ENCODE data around the gene ZNF33B. TPM values are rescaled to one million over a fixed set of nuclear protein-coding genes. Genes with fewer than 3 reads are reported as not detected.
A peak's percentile ranks its signal among the peaks of the same experiment; 100 is the strongest.
"Not testable (repeated sequence)": the region's sequence is repeated elsewhere in the genome, so short reads cannot be mapped to it uniquely, and the experiment has no call there.

Gene ZNF33B
- total RNA-seq = 49.6 TPM

DNA sequence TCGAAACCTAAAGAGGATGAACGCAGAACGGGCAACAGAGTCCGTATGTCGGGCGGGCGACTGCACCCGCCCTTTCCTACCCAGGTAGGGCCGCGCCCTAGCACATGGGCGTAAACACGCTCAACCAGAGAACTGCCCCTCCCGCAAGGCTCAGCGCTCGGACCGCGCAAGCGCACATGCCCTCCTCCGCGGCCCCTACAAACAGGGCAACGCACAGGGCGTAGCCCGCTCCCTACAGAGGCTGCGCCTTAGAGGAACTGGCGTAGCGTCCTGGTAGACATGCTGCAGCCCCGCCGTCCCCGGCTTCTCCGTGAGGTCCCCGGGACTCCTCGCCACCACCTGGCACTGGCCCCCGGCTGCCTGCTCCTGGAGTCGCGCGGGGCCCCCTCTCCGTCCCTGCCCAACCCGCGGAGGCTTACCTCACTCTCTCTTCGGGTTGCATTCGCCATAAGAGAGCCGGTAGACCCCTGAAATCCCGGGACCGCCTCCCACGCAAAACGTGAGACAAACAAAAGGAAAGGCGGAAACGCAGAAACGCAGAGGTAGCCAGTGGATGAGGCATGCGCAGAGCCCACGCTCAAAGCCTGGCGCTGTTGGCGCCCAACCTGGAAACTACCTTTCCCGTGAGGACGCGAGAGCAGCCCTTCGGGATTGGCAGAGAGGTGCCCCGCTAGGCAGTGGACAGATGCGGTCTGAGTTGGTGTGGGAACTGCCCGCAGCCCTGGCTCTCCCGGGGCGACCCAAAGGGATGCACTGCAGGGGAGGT lies at the start of gene ZNF33B:
Gene ZNF33B, minus strand, starts transcription at position 516 of the 766 bp plus-strand sequence. CDS start 1,642 bp downstream, outside the sequence.
- DNase-seq = peak; percentile 90

- no peak for DNase-seq
Measured at GRCh38 chr10:42684517-42684916, 46.1 kb upstream of the ZNF33B start.

- no peak for DNase-seq
Measured at GRCh38 chr10:42680267-42680666, 41.9 kb upstream of the ZNF33B start.

DNA sequence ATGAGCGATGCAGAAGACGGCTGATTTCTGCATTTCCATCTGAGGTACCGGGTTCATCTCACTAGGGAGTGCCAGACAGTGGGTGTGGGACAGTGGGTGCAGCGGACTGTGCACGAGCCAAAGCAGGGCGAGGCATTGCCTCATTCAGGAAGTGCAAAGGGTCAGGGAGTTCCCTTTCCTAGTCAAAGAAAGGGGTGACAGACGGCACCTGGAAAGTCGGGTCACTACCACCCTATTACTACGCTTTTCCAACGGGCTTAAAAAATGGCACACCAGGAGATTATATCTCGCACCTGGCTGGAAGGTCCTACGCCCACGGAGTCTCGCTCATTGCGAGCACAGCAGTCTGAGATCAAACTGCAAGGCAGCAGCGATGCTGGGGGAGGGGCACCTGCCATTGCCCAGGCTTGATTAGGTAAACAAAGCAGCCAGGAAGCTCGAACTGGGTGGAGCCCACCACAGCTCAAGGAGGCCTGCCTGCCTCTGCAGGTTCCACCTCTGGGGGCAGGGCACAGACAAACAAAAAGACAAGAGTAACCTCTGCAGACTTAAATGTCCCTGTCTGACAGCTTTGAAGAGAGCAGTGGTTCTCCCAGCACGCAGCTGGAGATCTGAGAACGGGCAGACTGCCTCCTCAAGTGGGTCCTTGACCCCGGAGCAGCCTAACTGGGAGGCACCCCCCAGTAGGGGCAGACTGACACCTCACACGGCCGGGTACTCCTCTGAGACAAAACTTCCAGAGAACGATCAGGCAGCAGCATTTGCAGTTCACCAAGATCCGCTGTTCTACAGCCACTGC lies 27.0 kb upstream of the ZNF33B start:
- not testable (repeated sequence) for DNase-seq

DNA sequence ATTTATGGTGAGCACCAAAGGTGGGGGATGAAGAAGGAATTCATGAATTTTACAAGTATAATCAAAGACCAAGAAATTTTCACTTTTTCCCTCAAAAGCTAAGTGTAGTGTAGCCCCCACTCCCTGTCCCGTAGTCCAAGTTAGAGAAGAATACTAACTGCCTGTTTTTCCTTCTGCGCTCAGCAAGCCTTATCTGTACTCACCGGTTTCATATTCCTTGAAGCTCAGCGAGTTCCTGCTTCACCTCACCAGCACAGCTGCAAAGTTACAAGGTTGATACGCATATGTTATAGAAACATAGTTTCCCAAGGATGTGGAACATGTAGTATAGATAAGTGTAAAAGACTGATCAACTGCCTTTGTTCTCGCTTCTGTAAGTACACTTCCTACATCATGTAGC lies 16.0 kb upstream of the ZNF33B start:
- no peak for DNase-seq

DNA sequence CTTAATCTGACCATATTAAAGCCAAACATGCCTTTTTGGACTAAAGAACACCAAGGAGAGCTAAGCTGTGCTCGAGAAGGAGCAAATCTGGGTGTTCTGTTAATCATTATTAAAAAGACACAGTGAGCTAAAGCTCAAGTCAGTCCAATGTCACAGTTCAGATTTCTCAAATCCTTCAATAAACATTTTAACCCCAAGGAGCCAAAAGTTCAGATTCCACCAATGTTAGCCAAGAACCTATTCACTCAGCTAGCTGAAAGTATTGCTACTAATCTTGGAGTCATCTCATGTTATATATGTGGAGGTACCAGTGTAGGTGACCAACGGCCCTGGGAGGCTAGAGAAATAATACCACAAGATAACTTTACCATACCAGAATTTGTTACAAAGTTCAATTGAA lies 14.5 kb upstream of the ZNF33B start:
- no peak for DNase-seq

GRCh38 chr10:42650374-42650773 lies 12.0 kb upstream of the ZNF33B start:
- no peak for DNase-seq

DNA sequence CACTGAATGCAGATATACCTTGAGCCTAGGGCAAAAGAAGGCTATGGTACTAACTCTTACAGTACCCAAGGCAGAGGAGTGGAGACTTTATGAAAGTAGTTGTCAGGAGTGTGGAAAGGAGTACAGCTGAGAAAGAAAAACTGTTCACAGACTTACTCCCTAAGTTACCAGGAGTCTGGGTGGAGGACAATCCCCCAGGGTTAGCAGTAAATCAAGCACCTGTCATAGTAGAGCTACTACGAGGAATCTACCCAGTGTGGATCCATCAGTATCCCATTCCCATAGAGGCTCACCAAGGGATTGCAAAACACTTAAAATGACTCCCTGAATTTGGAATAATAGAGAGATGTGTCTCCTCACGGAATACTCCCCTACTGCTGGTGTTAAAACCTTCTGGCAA lies 10.1 kb upstream of the ZNF33B start:
- no peak for DNase-seq

- DNase-seq = no peak
Measured at GRCh38 chr10:42646687-42647640, 8.6 kb upstream of the ZNF33B start.

- DNase-seq = no peak
Measured at GRCh38 chr10:42646214-42646613, 7.8 kb upstream of the ZNF33B start.

- DNase-seq = no peak
Measured at GRCh38 chr10:42645516-42645915, 7.1 kb upstream of the ZNF33B start.

DNA sequence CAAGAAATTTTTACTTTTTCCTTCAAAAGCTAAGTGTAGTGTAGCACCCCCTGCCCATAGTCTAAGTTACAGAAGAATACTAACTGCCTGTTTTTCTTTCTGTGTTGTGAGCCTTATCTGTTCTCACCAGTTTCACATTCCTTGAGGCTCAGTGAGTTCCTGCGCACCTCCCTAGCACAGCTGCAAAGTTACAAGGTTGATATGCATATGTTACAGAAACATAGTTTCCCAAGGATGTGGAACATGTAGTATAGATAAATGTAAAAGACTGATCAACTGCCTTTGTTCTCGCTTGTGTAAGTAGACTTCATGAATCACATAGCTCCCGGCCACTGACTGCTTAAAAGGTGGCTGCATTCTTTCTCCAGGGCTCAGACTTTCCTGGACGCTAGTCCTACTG lies 6.7 kb upstream of the ZNF33B start:
- DNase-seq = no peak

GRCh38 chr10:42640610-42641229 lies 2.4 kb upstream of the ZNF33B start:
- no peak for DNase-seq

- no peak for DNase-seq
Measured at GRCh38 chr10:42638821-42639270, 476 bp upstream of the ZNF33B start.

DNA sequence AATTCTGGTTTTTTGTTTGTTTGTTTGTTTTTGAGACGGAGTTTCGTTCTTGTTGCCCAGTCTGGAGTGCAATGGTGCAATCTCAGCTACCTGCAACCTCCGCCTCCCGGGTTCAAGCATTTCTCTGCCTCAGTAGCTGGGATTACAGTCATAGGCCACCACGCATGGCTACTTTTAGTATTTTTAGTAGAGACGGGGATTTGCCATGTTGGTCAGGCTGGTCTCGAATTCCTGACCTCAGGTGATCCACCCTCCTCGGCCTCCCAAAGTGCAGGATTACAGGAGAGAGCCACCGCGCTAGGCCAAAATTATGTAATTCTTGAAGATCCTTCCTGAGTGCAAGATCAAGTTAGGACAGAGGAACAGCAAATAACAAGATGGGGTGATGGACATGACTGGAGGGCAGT lies 719 bp downstream of the ZNF33B start:
- DNase-seq = no peak

DNA sequence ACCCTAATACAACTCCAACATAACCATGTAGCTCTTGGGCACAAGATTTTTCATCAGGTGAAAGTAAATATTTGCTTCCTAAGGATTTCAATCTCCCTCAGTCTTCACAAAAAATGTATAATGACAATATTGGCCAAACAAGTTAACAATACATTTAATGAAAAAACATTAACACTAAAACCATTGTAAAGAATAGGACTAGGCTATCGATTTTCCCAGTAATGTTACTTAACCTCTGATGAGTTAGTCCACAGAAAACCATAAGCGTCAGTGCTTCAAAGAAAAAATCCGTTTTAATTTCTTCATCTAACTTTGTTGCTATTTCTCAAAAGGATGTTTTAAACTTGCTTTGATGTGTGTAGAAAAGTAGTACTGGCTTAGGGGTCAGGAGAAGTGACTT lies 1.2 kb downstream of the ZNF33B start:
- DNase-seq = no peak

GRCh38 chr10:42635098-42635497 lies 3.3 kb downstream of the ZNF33B start:
- no peak for DNase-seq

DNA sequence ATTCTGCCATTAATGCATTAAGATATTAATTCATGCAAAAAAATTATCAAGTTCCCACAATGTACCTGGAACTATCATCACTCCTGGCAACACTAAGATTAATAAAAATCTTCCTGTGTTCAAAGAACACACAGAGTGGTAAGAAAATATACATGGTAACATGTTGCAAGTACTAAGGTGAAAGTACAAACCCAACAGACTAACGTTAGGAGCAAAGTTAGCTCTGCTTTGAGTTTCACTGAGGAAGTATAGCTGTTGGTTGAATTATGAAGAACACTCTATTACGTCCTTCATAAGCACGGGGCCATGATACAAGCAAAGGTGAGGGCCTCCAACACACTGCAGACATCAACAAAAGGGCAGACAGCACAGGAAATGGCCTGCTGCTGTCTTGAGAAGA lies 5.8 kb downstream of the ZNF33B start:
- DNase-seq = no peak

GRCh38 chr10:42630537-42631134 lies 7.7 kb downstream of the ZNF33B start:
- no peak for DNase-seq

DNA sequence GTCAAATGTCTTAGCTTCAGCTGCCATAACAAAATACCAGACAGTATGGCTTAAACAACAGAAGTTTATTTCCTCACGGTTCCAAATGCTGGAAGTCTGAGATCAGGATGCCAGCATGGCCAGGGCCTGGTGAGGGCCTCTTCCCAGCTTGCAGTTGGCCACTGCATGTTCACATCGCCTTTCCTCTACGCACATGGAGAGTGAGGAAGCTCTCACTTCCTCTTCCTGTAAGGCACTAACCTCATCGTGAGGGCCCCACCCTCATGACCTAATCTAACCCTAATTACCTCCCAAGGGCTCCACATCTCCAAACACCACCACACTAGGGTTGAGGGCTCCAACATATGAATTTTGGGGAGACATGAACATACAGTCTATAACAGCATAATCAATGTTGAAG lies 14.4 kb downstream of the ZNF33B start:
- DNase-seq = no peak

DNA sequence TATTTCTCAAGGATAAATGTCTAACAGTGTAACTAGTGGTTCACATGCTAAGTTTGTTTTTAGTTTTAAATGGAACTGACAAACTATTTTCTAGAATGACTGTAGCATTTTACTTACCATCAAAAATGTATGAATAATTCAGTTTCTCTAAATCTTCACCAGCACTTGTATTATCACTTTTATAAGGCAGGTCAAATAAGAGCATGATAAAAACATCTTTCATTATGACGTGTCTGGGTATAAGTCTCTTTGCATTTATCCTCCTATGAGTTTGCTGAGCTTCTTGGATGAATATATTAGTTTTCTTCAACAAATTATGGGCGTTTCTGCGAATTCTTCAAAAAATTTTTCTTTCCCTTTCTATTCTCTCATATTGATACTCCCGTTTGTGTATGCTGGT lies 19.9 kb downstream of the ZNF33B start:
- DNase-seq = no peak

- DNase-seq = no peak
Measured at GRCh38 chr10:42615419-42615818, 23.0 kb downstream of the ZNF33B start.

Data from occipital lobe (tissue), 2 donors.